Left ventricle myocardium inferior (tissue), 1 donor: ENCODE results near the gene PTPRT. TPM values are rescaled to one million over a fixed set of nuclear protein-coding genes. Genes with fewer than 3 reads are reported as not detected.

Experiments
- DNase-seq: peaks from one replicate; pipeline ENCODE4 v3.0.0-alpha.2; 2020
- H3K27ac ChIP-seq: fragments of 200-600 bp; replicated peaks from 2 replicates; pipeline ENCODE4 v1.8.0; 2021
- H3K27me3 ChIP-seq: fragments of 200-600 bp; 2 replicates; pipeline ENCODE4 v1.8.0; 2021; ENCODE audit warnings: low read depth
- H3K36me3 ChIP-seq: fragments of 200-600 bp; 2 replicates; pipeline ENCODE4 v1.8.0; 2021
- H3K4me1 ChIP-seq: fragments of 200-600 bp; 2 replicates; pipeline ENCODE4 v1.8.0; 2021
- H3K4me3 ChIP-seq: fragments of 200-600 bp; 2 replicates; pipeline ENCODE4 v1.8.0; 2021; ENCODE audit warnings: mild to moderate bottlenecking, moderate library complexity
- H3K9me3 ChIP-seq: fragments of 200-600 bp; replicated peaks from 2 replicates; pipeline ENCODE4 v1.8.0; 2021
- CTCF ChIP-seq: fragments of 200-600 bp; IDR thresholded peaks from 2 replicates; pipeline ENCODE4 v1.8.0; 2021; ENCODE audit warnings: antibody characterized with exemption, mild to moderate bottlenecking, borderline replicate concordance
- intact Hi-C: fragments of 100-400 bp; cut with micrococcal nuclease; formaldehyde crosslinking; loops from one replicate; pipeline ENCODE4 v1.11.0; 2022
- total RNA-seq: library from RNA; stranded (reverse); fragmentation: NEBNext Ultra II Directional; extraction: Animal tissue kit (Norgen Biotek cat#: 25700); gene quantifications from one replicate; pipeline ENCODE4 v1.2.1, GENCODE V29; 2021
- donor health status: DM: no; HTN: yes; CAD: no; lungs with severe emphysema.

Gene PTPRT
- total RNA-seq, 1 donor from 2014 or later, result 0.08 TPM

GRCh38 chr20:42442716-42443115 lies 747.0 kb downstream of the PTPRT start:
- H3K27ac ChIP-seq, result no peak overlapping the region
- DNase-seq, result peak; percentile 20

GRCh38 chr20:42441864-42442331 lies 747.8 kb downstream of the PTPRT start:
- Histone ChIP-seq H3K27me3 (no peaks in the 10 kb centered on the region), H3K9me3 (no peaks in the 10 kb centered on the region), H3K36me3 (no peaks in the 10 kb centered on the region), H3K4me3 (no peak overlapping the region), H3K4me1 (peaks cover 9% of the 10 kb centered on the region), H3K27ac (no peak overlapping the region)
- no peak for TF ChIP-seq CTCF
- intact Hi-C loops, result no loop called here
- DNase-seq, result no peak

More at GRCh38 chr20:42442716-42443115, 747.0 kb downstream of the PTPRT start:
- Histone ChIP-seq H3K9me3 (no peaks in the 10 kb centered on the region), H3K27me3 (no peaks in the 10 kb centered on the region), H3K4me1 (peaks cover 9% of the 10 kb centered on the region), H3K36me3 (no peaks in the 10 kb centered on the region), H3K4me3 (no peak overlapping the region)
- intact Hi-C loops, result no loop called here
- no peak for TF ChIP-seq CTCF

GRCh38 chr20:42441196-42441863 lies 748.4 kb downstream of the PTPRT start:
- TF ChIP-seq CTCF, result no peak
- no peaks in the 10 kb centered on the region for H3K9me3 ChIP-seq
- no peaks in the 10 kb centered on the region for H3K36me3 ChIP-seq
- intact Hi-C loops, result no loop called here
- DNase-seq, result no peak
- H3K27ac ChIP-seq, result no peak overlapping the region
- no peaks in the 10 kb centered on the region for H3K27me3 ChIP-seq
- H3K4me1 ChIP-seq, result peaks cover 9% of the 10 kb centered on the region
- H3K4me3 ChIP-seq, result no peak overlapping the region

GRCh38 chr20:42435230-42435629 lies 754.5 kb downstream of the PTPRT start:
- no peak for TF ChIP-seq CTCF
- no peaks in the 10 kb centered on the region for H3K36me3 ChIP-seq
- no peaks in the 10 kb centered on the region for H3K27me3 ChIP-seq
- peaks cover 6% of the 10 kb centered on the region for H3K4me1 ChIP-seq
- H3K27ac ChIP-seq, result no peak overlapping the region
- intact Hi-C loops, result no loop called here
- H3K9me3 ChIP-seq, result no peaks in the 10 kb centered on the region
- H3K4me3 ChIP-seq, result no peak overlapping the region
- DNase-seq, result no peak

GRCh38 chr20:42432496-42433334 lies 757.0 kb downstream of the PTPRT start:
- Histone ChIP-seq H3K27me3 (no peaks in the 10 kb centered on the region), H3K36me3 (no peaks in the 10 kb centered on the region), H3K4me1 (peaks cover 6% of the 10 kb centered on the region), H3K4me3 (no peak overlapping the region), H3K9me3 (no peaks in the 10 kb centered on the region), H3K27ac (peak overlapping the region; percentile 63)
- no peak for DNase-seq
- no peak for TF ChIP-seq CTCF
- intact Hi-C loops, result no loop called here
